T-helper 1 cell treated with Interleukin-12 subunit alpha and Interleukin-12 subunit beta and Interleukin-4 antibody, amounts not matched to agents 30 μg/mL and 1 μg/mL, for 36 hours (primary cell): ENCODE results near the gene ACTL7A.

Experiments used
- H3K27ac Mint-ChIP-seq: one replicate; pipeline ENCODE4 v1.8.0; 2021; ENCODE audit warnings: mild to moderate bottlenecking, mixed read lengths
- H3K27me3 Mint-ChIP-seq: one replicate; pipeline ENCODE4 v1.8.0; 2021; ENCODE audit warnings: low read depth, mixed read lengths
- H3K36me3 Mint-ChIP-seq: one replicate; pipeline ENCODE4 v1.8.0; 2021; ENCODE audit warnings: low read depth, mixed read lengths
- H3K4me1 Mint-ChIP-seq: one replicate; pipeline ENCODE4 v1.8.0; 2021; ENCODE audit warnings: low read depth, mixed read lengths
- H3K4me3 Mint-ChIP-seq: one replicate; pipeline ENCODE4 v1.8.0; 2021; ENCODE audit warnings: mild to moderate bottlenecking, moderate library complexity, mixed read lengths
- H3K9me3 Mint-ChIP-seq: one replicate; pipeline ENCODE4 v1.8.0; 2021; ENCODE audit warnings: mixed read lengths

ACTL7A gene

DNA sequence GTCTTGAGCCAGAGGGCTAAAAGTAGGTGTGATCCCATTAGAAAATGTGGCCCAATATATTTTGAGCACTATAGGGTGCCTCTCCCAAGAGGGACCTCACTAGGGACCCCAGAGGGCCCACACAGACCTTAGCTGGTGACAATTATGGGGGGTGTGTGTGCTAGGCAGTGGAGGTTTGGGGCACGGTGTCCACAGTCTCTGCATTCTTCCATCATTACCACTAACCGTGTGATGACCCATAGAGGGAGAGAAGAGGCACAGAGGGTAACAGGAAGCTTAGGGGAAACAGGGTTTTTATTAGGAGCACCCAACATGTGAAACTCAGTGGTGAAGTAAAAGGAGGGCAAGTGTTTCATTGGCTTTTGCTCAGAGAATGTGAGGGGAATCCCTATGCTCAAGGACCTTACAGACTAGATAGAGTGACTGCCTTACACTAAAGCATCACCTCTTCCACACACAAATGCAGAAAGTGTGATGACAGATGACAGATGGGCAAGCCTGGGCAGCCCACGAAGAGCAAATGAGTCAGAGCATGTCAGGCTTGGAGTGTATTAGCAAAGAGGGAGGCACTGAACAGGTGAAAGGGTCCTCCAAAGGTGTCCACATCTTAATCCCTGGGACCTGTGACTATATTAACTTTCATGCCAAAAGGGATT lies 2.5 kb upstream of the ACTL7A start:
- Mint-ChIP-seq H3K27me3 (no peaks in the 10 kb centered on the region), H3K27ac (no peak overlapping the region), H3K4me3 (peak overlapping the region; percentile 2), H3K9me3 (no peaks in the 10 kb centered on the region), H3K4me1 (no peaks in the 10 kb centered on the region), H3K36me3 (no peaks in the 10 kb centered on the region)

- H3K27me3 Mint-ChIP-seq, result no peaks in the 10 kb centered on the region
- no peaks in the 10 kb centered on the region for H3K36me3 Mint-ChIP-seq
- H3K4me3 Mint-ChIP-seq, result no peak overlapping the region
- H3K4me1 Mint-ChIP-seq, result no peaks in the 10 kb centered on the region
- H3K9me3 Mint-ChIP-seq, result no peaks in the 10 kb centered on the region
- no peak overlapping the region for H3K27ac Mint-ChIP-seq
These were observed 1.7 kb upstream of the ACTL7A start for GRCh38 chr9:108860354-108860753.

GRCh38 chr9:108860764-108861163 lies 1.3 kb upstream of the ACTL7A start:
- no peak overlapping the region for H3K27ac Mint-ChIP-seq
- no peaks in the 10 kb centered on the region for H3K9me3 Mint-ChIP-seq
- no peaks in the 10 kb centered on the region for H3K27me3 Mint-ChIP-seq
- no peaks in the 10 kb centered on the region for H3K36me3 Mint-ChIP-seq
- H3K4me1 Mint-ChIP-seq, result no peaks in the 10 kb centered on the region
- H3K4me3 Mint-ChIP-seq, result no peak overlapping the region

DNA sequence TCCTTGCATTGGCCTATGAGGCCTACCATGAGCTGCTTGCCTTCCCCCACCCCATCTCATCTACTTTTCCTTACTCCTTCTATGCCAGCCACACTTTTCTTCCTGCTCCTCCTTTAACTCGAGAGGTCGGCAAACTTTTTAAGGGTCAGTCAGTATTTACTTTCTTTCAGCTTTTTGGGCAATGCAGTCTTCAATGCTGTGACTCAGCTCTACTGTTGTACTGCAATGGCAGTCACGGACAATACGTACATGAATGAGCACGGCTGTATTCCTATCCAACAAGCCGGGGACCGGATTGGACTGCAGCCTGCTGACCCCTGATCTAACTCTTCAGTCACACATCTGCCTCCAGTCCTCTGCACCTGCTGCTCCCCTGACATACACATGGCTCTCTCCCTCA lies 602 bp upstream of the ACTL7A start:
- H3K4me1 Mint-ChIP-seq, result no peaks in the 10 kb centered on the region
- H3K36me3 Mint-ChIP-seq, result no peaks in the 10 kb centered on the region
- no peaks in the 10 kb centered on the region for H3K9me3 Mint-ChIP-seq
- no peak overlapping the region for H3K4me3 Mint-ChIP-seq
- H3K27me3 Mint-ChIP-seq, result no peaks in the 10 kb centered on the region
- no peak overlapping the region for H3K27ac Mint-ChIP-seq

DNA sequence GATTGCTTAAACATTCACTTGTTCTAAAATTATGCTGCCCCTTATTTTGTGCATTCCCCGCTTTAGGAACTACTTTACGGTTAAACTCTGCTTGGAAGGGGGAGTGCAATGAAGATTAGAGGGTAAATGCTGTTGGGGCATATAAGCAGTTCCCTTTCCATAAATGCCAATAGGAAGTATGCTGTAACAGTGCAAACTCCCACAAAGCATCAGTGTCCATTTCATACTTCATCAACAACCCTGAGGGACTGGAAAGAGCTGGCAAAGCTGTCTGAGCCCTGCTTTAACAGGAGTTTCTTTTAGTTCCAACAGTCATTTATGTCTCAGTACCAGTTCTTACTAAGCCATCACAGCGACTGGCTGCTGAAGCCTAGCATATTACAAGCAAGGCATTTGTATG lies 1.8 kb downstream of the ACTL7A start:
- no peaks in the 10 kb centered on the region for H3K4me1 Mint-ChIP-seq
- peaks cover 10% of the 10 kb centered on the region for H3K36me3 Mint-ChIP-seq
- H3K4me3 Mint-ChIP-seq, result no peak overlapping the region
- H3K27ac Mint-ChIP-seq, result no peak overlapping the region
- no peaks in the 10 kb centered on the region for H3K27me3 Mint-ChIP-seq
- no peaks in the 10 kb centered on the region for H3K9me3 Mint-ChIP-seq

GRCh38 chr9:108864446-108864845 lies 2.4 kb downstream of the ACTL7A start:
- Mint-ChIP-seq H3K4me1 (no peaks in the 10 kb centered on the region), H3K27ac (no peak overlapping the region), H3K27me3 (no peaks in the 10 kb centered on the region), H3K9me3 (no peaks in the 10 kb centered on the region), H3K36me3 (peaks cover 15% of the 10 kb centered on the region), H3K4me3 (no peak overlapping the region)

- no peak overlapping the region for H3K4me3 Mint-ChIP-seq
- H3K36me3 Mint-ChIP-seq, result peaks cover 16% of the 10 kb centered on the region
- H3K27ac Mint-ChIP-seq, result no peak overlapping the region
- no peaks in the 10 kb centered on the region for H3K4me1 Mint-ChIP-seq
- H3K27me3 Mint-ChIP-seq, result no peaks in the 10 kb centered on the region
- H3K9me3 Mint-ChIP-seq, result no peaks in the 10 kb centered on the region
These were observed 3.0 kb downstream of the ACTL7A start for GRCh38 chr9:108865037-108865436.

- Mint-ChIP-seq H3K9me3 (no peaks in the 10 kb centered on the region), H3K27me3 (no peaks in the 10 kb centered on the region), H3K36me3 (peaks cover 22% of the 10 kb centered on the region), H3K4me3 (no peak overlapping the region), H3K4me1 (no peaks in the 10 kb centered on the region), H3K27ac (no peak overlapping the region)
These were observed 3.9 kb downstream of the ACTL7A start for GRCh38 chr9:108866001-108866420.

DNA sequence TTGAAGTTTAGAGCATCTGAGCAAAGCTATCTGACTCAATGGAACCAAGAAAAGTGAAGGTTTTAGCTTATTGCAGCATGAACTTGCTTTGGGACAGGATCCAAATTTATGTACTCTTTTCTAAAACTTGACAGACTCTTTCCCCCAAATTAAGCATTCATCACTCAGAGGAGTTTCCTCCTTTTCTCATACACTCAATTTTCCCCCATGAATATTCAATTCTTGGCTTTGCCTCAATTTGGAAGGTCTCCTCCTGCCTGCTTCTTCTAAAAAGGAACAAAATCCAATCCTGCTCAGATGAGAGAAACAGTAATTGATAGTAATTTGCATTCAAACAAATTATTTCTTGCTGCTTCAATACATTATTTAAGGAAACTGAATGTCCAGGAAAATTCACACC lies 5.0 kb downstream of the ACTL7A start:
- H3K4me1 Mint-ChIP-seq, result no peaks in the 10 kb centered on the region
- H3K9me3 Mint-ChIP-seq, result no peaks in the 10 kb centered on the region
- H3K27me3 Mint-ChIP-seq, result no peaks in the 10 kb centered on the region
- H3K27ac Mint-ChIP-seq, result no peak overlapping the region
- no peak overlapping the region for H3K4me3 Mint-ChIP-seq
- H3K36me3 Mint-ChIP-seq, result peaks cover 31% of the 10 kb centered on the region

DNA sequence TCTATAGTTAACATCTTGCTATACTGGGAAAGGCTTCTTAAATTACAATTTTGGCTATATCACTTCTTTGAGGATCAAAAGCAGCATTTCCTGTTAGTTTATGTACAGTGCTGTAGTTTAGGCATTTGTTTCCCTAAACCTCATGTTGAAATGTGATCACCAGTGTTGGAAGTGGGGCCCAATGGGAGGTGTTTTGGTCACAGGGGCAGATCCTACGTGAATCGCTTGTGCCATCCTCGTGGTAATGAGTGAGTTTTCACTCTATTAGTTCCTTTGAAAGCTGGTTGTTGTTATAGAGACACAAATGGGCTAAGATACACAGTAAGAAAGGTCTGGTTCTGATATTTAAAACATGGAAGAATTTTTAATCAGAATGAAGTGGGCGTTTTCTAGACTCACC lies 5.8 kb downstream of the ACTL7A start:
- Mint-ChIP-seq H3K9me3 (no peaks in the 10 kb centered on the region), H3K36me3 (peaks cover 33% of the 10 kb centered on the region), H3K4me1 (no peaks in the 10 kb centered on the region), H3K27me3 (no peaks in the 10 kb centered on the region), H3K27ac (no peak overlapping the region), H3K4me3 (no peak overlapping the region)

- Mint-ChIP-seq H3K27ac (no peak overlapping the region), H3K27me3 (no peaks in the 10 kb centered on the region), H3K4me3 (no peak overlapping the region), H3K36me3 (peaks cover 39% of the 10 kb centered on the region), H3K9me3 (no peaks in the 10 kb centered on the region), H3K4me1 (no peaks in the 10 kb centered on the region)
These were observed 7.1 kb downstream of the ACTL7A start for GRCh38 chr9:108869092-108869725.

DNA sequence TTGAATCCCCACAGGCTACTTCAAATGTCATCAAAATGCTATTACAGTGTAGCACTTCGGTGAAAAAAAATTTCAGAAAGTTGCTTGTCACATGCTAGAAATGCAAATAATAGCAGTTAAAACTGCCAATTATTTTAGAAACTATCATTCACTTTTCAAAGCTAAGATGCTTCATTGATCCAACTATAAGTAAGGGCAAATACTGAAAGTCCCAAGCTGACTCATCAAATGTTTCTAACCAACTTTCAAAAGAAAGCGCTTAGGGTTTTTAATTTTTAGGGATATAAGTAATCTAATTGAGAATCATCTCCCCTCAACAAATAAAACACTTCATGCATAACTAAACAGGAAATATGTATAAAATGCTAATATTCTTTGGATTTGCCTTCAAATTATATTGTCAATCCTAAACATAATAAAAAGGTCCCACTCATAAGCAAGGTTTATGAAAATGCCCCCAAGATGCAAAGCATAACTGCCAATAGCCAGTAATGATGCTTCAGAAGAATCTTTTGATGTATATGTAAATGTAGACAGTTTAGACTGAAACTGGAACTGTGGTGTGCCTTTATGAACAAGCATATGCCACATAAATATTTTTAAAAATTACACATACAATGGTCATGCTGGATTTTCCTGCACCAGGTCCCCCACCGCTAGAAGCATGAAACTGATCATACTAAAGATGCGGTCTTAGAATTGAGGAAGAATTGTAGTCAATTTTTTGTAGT lies 12.2 kb downstream of the ACTL7A start:
- H3K36me3 Mint-ChIP-seq, result peaks cover 50% of the 10 kb centered on the region
- no peak overlapping the region for H3K4me3 Mint-ChIP-seq
- H3K27me3 Mint-ChIP-seq, result no peaks in the 10 kb centered on the region
- peaks cover 2% of the 10 kb centered on the region for H3K4me1 Mint-ChIP-seq
- no peak overlapping the region for H3K27ac Mint-ChIP-seq
- no peaks in the 10 kb centered on the region for H3K9me3 Mint-ChIP-seq

DNA sequence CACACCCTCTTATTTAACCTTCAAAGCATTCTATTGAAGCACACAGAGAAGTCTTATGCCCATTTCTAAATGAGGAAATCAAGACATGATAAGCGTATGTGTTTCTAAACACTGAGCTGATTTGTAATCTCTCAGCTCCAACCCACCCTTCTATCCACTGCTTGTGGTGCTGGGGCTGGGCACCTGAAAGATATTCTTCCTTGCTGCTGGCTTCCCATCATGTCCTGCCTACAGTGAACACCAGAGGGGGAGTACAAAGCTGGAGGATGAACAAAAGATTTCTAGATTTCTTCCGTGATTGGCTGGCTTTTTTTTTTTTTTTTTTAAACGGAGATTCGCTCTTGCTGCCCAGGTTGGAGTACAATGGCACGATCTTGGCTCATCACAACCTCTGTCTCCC lies 14.4 kb downstream of the ACTL7A start:
- Mint-ChIP-seq H3K4me3 (no peak overlapping the region), H3K4me1 (peaks cover 2% of the 10 kb centered on the region), H3K27ac (no peak overlapping the region), H3K9me3 (no peaks in the 10 kb centered on the region), H3K36me3 (peaks cover 50% of the 10 kb centered on the region), H3K27me3 (no peaks in the 10 kb centered on the region)

DNA sequence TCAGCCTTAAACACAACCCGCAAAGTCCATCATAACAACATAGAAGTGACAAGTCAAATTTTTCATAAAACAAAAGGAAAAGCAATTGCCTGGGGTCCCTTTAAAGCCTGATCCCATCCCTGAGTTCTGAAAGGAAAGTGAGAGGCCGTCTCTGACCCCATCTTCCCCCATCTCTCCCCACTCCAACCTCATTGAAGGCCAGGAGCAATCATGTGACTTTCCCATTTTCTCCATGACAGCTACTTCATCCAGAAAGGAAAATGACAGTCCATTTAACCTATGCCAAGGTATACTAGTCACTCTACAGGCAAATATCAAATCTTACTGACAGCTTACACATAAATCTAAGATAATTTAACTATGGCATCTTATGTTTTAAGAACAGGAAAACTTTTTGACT lies 15.5 kb downstream of the ACTL7A start:
- Mint-ChIP-seq H3K4me1 (peaks cover 2% of the 10 kb centered on the region), H3K4me3 (no peak overlapping the region), H3K27ac (no peak overlapping the region), H3K36me3 (peaks cover 45% of the 10 kb centered on the region), H3K9me3 (no peaks in the 10 kb centered on the region), H3K27me3 (no peaks in the 10 kb centered on the region)

DNA sequence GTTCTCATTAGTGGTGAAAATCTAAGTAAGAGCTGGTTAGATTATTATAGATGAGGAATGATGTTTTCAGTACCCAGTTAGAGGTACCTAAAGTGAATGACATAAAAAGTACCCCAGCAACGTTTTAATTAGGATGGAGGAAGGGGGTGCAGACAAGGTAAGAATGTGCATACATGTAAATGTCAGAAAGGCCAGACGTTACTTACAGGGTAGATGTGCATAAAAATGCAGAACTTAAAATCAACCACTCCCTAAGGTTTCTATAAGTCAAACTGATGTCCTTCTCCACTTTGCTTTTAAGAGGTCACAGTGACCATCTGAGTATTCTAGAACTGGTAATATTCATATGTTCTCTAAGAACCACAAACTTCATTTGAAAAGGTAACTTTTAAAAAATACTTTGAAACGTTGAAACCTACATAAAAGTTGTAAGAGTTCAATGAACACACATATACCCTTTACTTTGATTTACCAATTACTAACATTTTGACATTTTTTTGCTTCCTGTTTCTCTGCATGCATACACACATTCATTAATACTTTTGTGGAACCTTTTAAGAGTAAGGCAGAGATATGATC lies 18.8 kb downstream of the ACTL7A start:
- Mint-ChIP-seq H3K4me1 (peaks cover 3% of the 10 kb centered on the region), H3K27ac (no peak overlapping the region), H3K36me3 (peaks cover 36% of the 10 kb centered on the region), H3K27me3 (no peaks in the 10 kb centered on the region), H3K9me3 (no peaks in the 10 kb centered on the region), H3K4me3 (no peak overlapping the region)
